Stimulated activated CD4-positive, alpha-beta T cell treated with anti-CD3 and anti-CD28 coated beads, Interleukin-12 subunit alpha, Interleukin-12 subunit beta, amount 100 ng/mL, for 4 hours (primary cell): ENCODE data around the gene SRGAP2C.
"Not testable (repeated sequence)": the region's sequence is repeated elsewhere in the genome, so short reads cannot be mapped to it uniquely, and the experiment has no call there.

Experiments
- DNase-seq: peaks from one replicate; pipeline ENCODE4 v3.0.0-alpha.2; 2020

Gene SRGAP2C

DNA sequence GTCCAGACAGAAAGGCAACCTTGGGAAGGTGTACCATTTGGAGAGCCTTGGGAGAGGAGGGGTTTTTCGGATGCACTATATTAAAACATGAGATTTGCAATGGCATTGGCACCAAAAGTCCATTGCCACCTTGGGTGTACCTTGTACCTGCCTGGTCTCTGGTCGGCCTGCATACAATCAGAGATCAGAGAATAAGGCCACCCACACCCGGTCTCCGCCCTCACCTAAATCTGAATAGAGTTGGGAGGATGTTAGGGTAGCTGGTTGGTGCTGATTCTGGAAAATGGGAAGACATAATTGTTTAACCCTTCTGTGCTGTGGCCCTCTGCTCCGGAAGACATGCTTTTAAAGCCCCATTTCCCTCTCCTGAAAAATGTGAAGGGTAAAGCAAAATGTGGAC lies 3.1 kb downstream of the SRGAP2C start:
- not testable (repeated sequence) for DNase-seq

DNA sequence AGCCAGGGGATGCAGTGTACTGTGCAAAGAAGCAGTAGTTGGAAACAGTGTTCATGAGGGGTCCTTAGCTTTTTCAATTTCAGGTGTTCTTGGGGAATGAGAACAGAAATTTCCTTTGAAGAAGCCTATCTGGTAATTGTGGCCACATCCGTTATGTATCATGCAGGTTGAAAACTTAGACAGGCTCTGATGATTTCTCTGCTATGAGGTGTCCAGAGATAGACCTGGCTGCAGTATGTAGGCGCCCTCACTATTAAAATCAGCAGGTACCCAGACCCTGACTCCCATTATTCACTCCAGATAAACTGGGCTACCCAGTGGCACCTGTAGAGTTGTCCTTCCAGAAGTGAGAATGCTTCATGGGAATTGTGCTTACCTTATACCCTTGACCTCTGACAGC lies 7.7 kb downstream of the SRGAP2C start:
- DNase-seq, result not testable (repeated sequence)

DNA sequence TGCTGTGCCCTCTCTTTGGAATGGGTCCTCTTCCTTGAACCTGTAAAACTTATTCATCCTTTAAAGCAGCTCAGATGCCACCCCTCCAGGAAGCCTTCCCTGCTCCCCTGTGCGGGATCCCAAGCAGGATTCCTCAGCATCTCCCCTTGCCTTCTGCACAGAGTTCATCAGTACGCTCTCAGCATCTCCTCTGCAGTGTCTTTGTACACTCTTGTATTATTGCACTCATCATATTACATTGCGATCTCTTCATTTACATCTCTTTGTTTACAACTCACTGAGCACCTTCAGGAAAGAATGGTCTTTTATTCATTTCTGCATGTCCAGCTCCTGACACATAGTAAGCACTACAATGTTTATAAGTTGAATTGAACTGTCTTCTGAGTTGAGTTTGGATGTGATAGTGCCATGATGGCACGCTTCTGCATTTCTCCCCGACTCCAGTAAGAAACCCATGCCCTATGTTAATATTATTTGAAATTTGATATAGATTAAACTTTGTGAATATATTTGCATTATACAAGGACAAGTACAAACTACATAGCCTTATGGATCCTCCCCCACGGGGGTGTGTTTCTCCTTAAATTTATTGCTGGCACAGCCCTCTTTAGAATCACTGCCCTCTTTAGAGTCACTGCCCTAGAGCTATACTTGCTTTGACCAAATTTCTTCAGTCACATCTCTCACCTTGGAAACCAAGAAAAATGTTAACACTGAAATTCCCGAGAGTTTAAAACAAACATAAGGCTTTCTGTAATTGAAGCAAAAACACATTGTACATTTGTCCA lies 12.5 kb downstream of the SRGAP2C start:
- DNase-seq, result not testable (repeated sequence)

DNA sequence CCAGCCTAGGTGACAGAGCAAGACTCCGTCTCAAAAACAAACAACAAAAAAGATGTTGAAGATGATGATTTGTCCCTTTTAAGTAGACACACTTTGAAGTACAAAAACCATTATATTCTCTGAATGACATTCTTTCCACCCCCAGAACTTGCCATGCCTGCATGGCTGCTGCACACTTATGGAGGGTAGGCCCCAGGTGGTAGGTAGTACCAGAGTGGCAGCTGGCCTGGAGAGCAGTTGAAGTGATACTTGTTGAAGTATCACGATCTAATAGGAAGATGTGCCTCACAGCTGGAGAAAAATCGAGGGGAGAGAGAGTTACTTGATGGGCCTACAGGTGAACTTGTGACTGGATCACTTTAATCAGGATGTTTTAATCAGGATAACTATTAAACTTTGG lies 15.0 kb downstream of the SRGAP2C start:
- not testable (repeated sequence) for DNase-seq

DNA sequence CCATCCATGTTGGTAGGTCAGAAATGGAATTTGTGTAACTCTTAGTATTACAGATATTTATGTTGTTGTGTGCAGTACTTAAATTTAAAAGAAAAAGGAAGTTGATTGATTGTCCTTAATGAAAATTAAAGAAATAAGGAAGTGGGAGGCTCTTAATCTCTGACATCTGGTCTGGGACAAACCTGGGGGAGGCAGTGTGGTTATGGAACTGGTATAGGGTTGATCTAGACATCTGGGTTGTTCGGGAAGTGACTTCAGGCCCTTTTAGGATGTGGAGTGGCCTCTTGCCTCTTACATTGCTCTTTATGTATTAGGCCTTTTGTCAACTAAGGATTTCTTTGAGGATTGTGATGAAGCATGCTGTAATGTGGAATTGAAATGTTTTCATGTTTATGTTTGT lies 15.5 kb downstream of the SRGAP2C start:
- DNase-seq, result not testable (repeated sequence)

DNA sequence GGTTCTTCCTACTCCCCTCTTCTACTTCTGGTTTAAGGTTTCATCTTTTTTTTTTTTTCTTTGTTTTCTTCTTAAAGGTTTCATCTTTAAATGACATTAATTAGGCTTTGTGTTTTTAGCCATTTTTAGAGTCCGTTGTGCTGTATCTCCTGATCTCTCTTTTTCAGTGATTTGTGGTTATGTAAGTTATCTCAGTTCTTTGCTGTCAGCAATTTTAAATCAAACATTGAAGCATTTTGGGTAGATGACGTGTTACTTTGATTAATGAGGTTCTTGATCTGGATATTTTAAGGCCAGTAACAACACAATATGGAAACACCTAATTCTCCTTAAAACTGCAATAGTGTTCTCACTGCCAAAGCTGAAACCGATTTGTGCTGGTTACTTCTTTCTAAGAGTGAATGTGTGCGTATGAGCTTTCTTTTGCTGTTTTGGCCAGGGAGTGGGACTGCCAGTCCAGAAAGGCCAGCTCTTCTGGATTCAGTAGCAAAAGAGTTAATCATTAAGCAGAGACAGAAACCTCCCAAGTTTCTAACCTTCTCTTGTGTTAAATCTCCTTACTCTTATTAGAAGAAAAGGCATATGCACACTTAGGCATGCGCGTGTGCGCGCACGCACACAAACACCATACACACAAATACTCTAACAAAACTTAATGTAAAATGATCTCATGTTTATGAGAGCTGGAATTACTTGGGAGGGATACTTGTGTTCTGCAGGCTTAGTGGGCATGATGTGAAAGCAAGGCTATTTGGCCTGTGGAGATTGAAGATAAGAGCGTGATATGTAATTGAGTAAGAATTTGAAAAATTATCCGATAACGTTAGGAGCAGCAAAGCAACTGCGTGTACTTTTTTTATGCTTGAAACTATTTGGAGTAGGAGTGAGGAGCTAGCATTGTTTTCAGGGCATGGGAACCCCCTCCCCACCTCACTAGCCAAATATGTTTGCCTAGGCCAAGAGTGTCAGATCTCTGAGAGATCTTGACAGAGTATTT lies 16.5 kb downstream of the SRGAP2C start:
- not testable (repeated sequence) for DNase-seq

DNA sequence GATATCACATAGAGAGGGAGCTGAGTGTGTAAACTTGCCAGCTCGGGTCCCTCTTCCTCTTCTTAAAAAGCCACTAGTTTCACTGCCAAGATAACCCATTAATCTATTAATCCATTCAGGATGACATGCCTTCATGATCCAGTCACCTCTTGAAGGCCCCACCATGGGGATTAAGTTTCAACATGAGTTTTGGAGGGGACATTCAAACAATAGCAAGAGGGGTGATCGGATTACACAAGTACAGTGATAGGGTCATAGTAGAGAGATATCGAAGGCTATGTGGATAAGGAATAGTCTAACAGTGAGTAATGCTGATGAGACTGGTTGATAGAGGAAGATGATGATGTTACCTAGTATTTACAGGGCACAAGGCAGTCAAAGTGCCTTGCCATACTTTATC lies 18.2 kb downstream of the SRGAP2C start:
- not testable (repeated sequence) for DNase-seq

DNA sequence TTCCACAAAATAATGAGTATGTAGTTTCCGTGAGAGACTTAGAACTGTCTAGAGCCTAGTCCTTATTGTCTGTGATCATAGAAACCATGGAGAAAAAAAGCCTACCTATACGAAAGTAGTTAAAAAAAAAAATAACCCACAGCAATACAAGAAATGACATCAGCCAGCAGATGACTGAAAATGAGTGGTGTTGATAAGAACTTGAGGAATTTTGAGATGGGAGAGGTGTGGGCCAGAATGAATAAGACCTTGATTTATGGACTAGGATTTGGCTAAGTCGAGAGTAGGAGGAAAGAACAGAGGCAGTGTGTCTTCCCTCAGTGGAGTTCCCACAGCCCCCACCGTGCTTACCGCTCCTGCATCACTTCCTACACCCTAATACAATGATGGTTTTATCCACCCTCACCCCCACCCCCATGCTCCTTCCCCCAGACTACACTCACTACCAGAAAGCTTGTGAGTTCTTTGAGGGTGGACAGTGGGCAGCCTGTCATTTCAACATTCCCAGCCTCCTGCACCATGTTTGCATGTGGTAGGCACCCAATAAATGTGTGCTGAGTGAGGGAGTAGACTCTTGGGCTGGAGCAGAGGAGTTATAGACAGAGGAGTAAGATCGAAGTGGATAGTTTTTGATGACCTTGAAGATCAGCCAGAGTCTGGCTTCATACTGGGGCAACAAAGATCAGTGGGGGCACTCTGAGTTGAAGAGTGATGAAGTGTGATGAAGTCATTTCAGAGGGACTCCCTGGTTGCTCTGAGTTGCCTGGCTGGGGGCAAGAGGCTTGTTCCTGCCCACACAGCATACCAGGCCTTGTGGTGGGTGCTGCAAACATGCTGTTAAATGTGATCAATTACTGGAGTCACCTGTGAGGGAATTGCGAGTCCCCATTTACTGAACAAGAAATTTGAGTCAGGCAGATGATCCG lies 21.3 kb downstream of the SRGAP2C start:
- DNase-seq, result not testable (repeated sequence)

DNA sequence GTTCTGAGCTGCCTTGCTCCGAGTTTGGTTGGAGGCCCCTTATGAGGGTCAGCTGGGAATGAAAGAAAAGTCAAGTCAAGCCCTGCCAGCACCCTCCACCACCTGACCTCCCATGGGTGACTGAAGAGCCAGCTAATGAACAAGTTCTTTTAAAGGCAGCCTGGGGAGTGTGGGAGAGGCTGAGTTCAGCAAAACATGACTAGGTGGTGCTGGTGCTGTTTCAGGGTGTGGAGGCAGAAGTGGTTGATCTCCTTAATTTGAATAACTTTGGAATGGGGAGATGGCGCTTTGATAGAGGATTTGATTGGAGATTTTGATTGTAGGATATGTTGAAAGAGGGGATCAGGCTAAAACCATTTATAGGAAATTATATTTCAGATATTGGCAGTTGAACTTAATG lies 22.6 kb downstream of the SRGAP2C start:
- DNase-seq, result not testable (repeated sequence)

DNA sequence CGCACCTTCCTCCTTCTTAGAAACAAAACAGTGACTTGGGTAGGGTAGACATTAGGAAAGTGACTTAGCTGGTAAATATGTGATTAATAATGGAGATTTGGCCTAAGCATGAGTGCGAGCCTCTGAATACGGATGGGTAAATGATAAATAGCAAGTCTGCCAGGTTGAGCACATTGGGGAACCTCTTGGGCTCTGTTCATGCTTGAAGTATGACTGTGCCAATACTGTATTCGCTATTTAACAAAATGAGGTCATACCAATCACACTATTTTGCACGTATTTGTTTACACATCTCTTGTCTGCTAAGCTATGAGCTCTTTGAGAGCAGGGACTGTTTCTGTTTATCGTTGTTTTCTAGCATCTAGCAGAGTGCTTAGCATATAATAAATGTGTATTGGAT lies 23.6 kb downstream of the SRGAP2C start:
- DNase-seq, result not testable (repeated sequence)

DNA sequence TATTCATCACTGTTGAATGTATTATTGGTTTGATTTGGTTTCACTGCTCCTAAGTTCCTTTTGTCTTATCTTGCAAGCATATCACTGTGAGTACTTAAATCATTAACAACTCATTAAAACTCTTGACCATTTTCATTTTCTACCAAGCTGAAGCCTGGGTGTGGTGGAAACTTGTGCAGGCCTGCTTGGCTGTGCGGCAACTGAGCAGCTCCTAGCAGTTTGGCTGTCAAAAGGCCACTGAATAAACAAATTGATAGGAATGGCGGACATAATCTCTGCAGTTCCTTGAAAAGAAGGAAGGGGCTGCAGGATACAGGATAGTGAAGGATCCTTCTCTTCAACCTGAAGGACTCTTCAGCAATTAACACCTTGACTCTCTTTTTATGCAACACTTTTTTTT lies 26.0 kb downstream of the SRGAP2C start:
- DNase-seq, result not testable (repeated sequence)

DNA sequence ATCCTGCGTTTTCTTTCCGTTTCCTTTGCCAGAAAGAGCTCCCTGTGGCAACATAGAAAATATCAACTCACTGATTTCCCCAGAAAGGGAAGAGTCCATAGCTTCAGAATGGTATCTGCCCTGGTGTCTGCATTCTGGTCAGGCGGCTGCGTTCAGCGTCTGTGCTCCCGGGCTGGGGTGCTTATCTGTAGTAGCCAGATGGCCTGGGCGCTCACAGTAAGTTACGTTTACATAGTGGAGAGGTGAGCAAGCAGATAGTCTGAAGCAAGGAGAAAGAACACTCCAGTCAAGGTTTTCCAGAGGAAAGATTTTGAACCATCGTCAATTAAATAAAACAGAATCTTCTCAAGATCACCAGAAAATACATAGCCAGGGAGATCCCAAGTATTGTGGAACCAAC lies 28.7 kb downstream of the SRGAP2C start:
- DNase-seq, result not testable (repeated sequence)

DNA sequence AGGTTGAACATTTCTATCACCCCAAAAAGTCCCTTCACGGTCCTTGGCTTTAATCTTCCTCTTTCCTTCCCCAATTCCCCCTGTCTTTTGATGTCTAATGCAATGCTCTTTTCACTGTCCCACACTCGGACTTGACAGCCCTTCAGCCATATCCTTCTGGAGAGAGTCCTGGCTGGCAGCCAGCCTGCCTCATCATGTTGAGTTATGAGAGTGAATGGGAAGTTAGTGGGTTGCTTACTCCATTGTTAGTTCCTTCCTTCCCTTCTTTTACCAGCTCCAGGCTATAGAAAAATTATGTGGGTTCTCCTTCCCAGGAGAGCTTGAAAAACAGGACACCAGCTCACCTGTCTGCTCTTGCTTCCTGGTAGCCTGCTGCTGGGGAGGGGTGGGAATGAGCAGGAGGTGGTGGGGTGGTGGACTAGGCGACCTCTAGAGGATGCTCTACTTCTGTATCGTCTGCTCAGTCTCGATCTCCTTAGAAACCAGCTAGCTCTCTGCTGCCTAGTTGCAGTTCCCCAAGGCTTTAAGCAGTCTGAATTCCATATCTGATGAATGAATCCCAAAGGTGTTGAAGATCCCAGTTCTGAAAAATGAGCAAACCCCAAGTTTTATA lies 29.9 kb downstream of the SRGAP2C start:
- not testable (repeated sequence) for DNase-seq

DNA sequence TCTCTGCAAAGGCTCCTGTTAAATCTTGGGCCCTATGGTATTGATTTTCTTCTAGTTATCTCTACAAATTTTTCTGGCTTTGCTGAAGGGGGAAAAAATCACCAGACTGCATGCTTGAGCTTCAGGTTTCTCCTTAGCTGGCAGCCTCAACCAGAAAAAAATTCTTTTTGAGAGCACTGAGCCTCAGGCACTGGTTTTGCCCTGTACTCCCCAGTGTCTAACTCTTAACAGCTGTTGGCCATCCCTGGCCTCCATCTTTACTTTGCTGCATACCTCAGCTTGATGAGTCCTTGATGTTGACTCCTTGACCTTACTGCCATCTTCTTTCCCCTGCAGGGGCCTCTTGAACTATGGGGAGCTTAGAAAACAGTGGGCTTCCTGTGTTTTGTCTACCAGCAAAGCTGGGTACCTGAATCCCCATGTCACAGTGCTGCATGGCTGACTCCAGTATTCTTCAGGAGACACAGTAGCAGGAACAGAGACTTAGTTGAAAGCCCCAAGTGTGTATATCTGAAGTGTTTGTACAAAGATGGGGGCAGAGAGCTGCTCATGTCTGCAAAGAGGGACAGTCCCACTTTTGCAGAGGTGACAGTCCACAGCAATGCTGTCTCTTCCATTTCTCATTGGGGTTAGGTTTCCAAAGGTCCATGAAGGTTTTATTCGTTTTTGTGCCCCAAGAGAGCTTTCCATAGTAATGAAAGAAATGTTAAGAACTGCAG lies 31.1 kb downstream of the SRGAP2C start:
- not testable (repeated sequence) for DNase-seq

DNA sequence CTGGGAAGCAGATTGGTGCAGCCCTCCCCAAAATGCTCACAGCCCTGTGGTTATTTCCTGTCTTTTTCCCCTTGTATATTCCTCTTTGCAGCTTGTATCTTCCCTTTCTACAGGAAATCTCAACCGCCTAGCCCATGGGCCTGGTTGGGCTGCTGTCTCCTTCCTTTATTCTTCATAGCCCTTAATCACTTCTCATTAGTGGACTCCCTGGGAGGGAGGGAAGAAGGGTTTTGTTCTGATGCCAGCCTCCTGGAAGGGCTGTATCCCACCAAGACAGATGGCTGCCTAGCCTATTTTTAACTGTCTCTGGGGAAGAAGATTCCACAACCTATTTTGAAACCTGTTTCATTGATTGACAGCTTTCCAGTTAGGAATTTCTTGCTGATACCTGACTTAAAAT lies 31.9 kb downstream of the SRGAP2C start:
- not testable (repeated sequence) for DNase-seq

DNA sequence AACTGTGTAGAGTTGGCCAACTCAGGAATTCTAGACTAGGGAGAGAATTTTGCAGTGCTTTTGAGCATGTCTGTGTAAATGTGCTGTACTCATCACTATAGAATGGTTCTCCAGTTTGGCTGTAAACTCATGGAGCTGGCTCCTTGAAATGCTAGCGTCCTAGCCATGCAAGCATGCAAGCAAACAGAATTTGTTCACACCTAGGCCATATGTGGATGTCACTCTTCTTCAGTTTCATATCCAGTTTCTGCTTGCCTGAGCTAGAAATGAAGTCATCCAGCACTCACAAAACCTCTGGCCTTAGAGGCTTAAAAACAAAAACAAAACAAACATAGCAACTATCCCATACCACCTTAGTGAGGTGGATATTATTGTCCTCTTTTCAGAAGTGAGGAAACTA lies 37.0 kb downstream of the SRGAP2C start:
- not testable (repeated sequence) for DNase-seq

DNA sequence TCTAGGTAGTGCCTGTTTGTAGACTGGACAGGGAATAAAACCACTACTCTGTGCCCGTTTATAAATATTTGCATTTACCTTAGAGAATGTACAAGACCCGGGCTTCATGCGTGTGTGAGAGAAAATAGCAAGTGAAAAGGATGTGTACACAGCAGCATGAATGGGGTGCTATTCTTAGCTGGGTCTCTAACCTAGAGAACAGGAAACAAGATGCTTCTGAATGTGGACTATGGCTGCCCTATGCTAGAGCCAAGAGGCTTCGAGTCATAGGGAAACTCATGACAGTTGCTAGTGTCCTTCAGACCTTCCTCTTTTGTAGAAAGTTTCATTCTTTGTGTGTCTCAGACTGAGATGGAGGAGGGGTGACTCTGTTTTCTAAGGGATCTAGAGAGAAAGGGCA lies 39.9 kb downstream of the SRGAP2C start:
- DNase-seq, result not testable (repeated sequence)

DNA sequence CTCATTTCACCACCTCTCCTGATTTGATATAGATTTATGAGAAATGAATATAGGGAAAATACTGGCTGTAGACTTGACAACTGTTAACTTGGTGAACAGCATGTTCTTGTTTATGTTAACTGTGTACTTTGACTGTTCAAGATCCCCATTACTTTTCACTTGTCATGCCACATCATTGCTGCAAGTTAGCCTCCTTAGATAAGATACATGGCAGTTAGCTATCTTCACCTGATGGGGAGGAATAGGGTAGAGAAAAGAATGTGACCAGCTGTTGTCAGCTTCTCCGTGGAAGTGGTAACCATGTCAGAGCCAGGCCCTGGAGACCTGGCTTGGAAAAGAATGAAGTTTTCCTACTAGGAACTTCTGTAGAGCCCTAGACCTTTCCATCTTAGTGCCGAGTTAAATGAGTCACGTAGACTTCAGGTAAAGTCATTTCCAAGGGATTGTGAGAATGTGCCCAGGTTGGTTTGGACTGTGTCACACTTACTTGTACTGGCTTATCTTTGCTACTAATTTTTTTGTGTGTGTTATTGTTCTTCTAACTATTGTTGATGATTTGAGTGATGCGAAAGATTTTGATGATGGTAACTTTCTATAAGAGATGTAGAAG lies 41.6 kb downstream of the SRGAP2C start:
- DNase-seq, result not testable (repeated sequence)

DNA sequence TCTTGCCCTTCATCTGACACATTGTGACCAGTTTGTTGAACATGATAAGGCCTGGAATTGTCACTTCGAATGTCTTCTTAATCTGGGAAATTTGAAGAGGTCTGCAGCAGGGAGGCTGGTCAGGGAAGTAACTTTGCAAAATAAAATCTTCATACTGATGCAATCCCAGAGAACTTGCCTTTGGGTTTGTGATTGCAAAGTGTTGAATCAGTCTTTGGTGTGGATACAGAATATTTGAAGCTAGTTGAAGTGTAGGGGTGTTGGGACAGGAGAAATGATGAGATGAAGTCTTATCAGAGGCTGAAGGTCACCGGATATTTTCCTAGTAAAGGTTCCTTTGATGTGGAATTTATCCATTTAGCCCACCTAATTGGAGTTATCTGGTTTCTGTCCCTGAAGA lies 42.1 kb downstream of the SRGAP2C start:
- DNase-seq, result not testable (repeated sequence)

DNA sequence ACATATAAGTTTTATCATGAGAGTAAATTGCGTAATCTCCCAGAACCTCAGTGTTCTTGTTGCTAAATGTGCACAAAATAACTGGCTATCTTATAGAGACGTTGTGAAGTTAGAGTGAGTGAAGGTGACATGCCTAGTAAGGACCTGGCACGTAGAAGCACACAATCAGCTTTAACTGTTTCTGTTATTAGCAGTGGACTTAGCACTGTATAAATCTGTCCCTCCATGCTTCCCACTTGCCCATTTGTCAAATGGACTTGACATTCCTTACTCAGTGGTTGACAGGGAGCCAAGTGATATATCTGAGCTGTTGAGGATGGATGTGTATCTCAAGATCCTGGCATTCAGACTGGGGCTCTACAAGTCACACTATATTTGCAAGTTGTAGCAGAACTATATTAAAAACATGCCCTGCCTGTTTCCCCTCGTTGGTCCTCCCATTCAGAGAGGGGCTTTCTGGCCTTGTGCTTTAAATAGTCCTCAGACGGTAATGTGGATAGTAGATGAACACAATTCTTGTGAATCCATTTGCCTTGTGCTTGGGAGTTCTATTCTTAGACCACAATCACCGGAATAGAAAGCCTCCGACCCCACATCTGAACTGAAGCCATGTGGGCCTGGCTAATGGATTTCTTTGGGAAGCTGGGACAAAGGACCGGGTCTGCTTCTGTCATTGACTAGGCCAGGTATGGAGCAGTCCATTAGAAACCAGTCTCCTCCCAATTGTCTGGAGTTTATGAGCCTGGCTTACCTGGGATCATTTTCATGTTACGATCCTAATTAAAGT lies 43.0 kb downstream of the SRGAP2C start:
- not testable (repeated sequence) for DNase-seq
